Stomach (tissue), 9 donors: ENCODE results near the gene CGAS. TPM values are rescaled to one million over a fixed set of nuclear protein-coding genes. Genes with fewer than 3 reads are reported as not detected.
"Not testable (repeated sequence)": the region's sequence is repeated elsewhere in the genome, so short reads cannot be mapped to it uniquely, and the experiment has no call there.

Experiments
- DNase-seq, 2 donors: peaks; one replicate each; pipeline versions ENCODE4 v3.0.0 to v3.0.0-alpha.2; 2013 to 2019
- H3K27ac ChIP-seq, 5 donors: fragments of 200-600 bp in 4 of 5; sonication (generic) in 4 of 5; one replicate each; pipeline ENCODE4 v1.5.1; 2013 to 2019; ENCODE audit warnings: mild to moderate bottlenecking in 1 of 5, moderate library complexity in 1 of 5
- H3K27me3 ChIP-seq, 3 donors: fragments of 200-600 bp; sonication (generic); one replicate each; pipeline ENCODE4 v1.5.1; 2017 to 2019; ENCODE audit warnings: mixed run types in 1 of 3
- H3K36me3 ChIP-seq, 4 donors: fragments of 200-600 bp; sonication (generic); 1 replicate in 3 of 4; 2 replicates in 1 of 4; pipeline ENCODE4 v1.5.1; 2016 to 2019
- H3K4me1 ChIP-seq, 4 donors: fragments of 200-600 bp; sonication (generic); one replicate each; pipeline ENCODE4 v1.5.1; 2016 to 2019
- H3K4me3 ChIP-seq, 4 donors: fragments of 200-600 bp; sonication (generic) in 3 of 4; one replicate each; pipeline ENCODE4 v1.5.1; 2016 to 2019; ENCODE audit warnings: mild to moderate bottlenecking in 1 of 4
- H3K9me3 ChIP-seq, 4 donors: fragments of 200-600 bp; sonication (generic); one replicate each; pipeline ENCODE4 v1.5.1; 2016 to 2019
- EP300 ChIP-seq: sonication (generic); formaldehyde crosslinking; IDR thresholded peaks from one replicate; pipeline ENCODE4 v1.6.1; 2017; ENCODE audit warnings: antibody characterized with exemption
- POLR2A ChIP-seq, 4 donors: fragments of 450-650 bp; IDR thresholded peaks; one replicate each; pipeline ENCODE4 v1.6.1; 2016; ENCODE audit warnings: antibody characterized with exemption in 4 of 4, control low read depth in 2 of 4, mild to moderate bottlenecking in 1 of 4, moderate library complexity in 1 of 4
- POLR2AphosphoS5 ChIP-seq, 3 donors: sonication (generic); formaldehyde crosslinking; IDR thresholded peaks; one replicate each; pipeline ENCODE4 v1.6.1; 2016; ENCODE audit warnings: antibody characterized with exemption in 3 of 3
- WGBS, 5 donors: extraction: QIAGEN DNeasy Blood & Tissue Kit in 3 of 5; methylation state at CpG; one replicate each; pipeline versions ENCODE4 v1.1.5 to v1.1.7; 2013 to 2018; 5-methylcytosine and 5-hydroxymethylcytosine counted together
- intact Hi-C: fragments of 100-400 bp; cut with DNase I; formaldehyde crosslinking; loops from one replicate; pipeline ENCODE4 v1.15.1; 2023; ENCODE audit warnings: low total_unique reads
- polyA plus RNA-seq, 3 donors: library from polyadenylated mRNA; stranded (reverse); fragments of 200-250 nt; gene quantifications; one replicate each; pipeline ENCODE4 v1.2.3, GENCODE V29; 2013
- total RNA-seq, 5 donors: library from RNA; depleted of rRNA; stranded (reverse); fragments of >200 nt; gene quantifications; one replicate each; pipeline versions ENCODE4 v1.1.0 to v1.2.3, GENCODE V29; 2014 to 2016
- TF ChIP-seq, protein P1 (sequence below), 7 experiments: fragments of 450-650 bp in 4 of 7; fragments of 200-600 bp in 3 of 7; sonication (generic) in 3 of 7; IDR thresholded peaks; one replicate each; pipeline ENCODE4 v1.5.1; 2016 to 2019; ENCODE audit warnings: antibody characterized with exemption in 7 of 7, control low read depth in 2 of 7, mild to moderate bottlenecking in 1 of 7
- donor health status: healthy with polysubstance abuse.
- donor health status: Bipolar disorder and iron deficiency.
- donor health status: healthy.

The CGAS gene
- total and polyA plus RNA-seq, 8 donors: 1.7 to 8.1 (median 3.5) TPM; not detected in 1

DNA sequence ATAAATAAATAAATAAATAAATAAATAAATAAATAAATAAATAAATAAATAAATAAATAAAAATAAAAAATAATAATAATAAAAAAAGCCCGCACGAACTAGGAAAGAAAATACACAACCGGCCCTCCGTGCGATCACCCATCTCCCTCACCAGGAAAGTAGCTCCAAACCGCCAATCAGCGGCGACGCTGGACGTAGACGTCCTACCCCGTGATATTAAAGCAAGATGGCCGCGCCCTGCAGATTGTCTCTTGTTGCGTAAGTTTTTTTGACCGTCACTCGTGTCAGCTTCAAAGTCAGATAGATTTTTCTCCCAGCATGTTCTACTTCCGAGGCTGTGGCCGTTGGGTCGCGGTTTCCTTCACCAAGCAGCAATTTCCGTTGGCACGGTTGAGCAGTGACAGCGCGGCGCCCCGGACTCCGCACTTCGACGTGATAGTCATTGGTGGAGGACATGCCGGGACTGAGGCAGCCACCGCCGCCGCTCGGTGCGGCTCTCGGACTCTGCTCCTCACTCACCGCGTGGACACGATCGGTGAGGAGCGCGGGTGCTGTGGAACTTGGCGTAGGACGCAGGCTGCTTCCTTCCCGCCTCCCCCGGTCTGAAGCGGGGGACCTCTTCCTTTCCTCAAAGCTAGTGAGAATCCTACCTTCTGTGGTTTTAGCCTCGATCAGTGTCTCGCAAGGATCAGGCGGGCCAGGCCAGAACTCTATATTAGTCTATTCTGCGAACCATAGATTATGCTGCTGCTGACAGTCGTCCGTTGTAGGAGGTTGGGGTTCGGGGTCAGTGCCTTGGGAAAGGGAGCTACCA is 9.6 kb upstream of the CGAS start, which contains the start of gene MTO1:
Gene MTO1 (plus strand): TSS at position 201 of the 814 bp plus-strand sequence. CDS start 118 bp downstream, at position 319.
- WGBS, 5 donors: 0 to 1% (median 0%) methylated on average over 34 to 55 of the region's 55 CpGs
- TF ChIP-seq EP300 (no peak), POLR2A (IDR thresholded peaks at IDR 0.05) (no peak), POLR2AphosphoS5 (IDR thresholded peaks at IDR 0.05) (peak; percentile 77 to 88 (median 82))
- TF ChIP-seq, protein P1, sequence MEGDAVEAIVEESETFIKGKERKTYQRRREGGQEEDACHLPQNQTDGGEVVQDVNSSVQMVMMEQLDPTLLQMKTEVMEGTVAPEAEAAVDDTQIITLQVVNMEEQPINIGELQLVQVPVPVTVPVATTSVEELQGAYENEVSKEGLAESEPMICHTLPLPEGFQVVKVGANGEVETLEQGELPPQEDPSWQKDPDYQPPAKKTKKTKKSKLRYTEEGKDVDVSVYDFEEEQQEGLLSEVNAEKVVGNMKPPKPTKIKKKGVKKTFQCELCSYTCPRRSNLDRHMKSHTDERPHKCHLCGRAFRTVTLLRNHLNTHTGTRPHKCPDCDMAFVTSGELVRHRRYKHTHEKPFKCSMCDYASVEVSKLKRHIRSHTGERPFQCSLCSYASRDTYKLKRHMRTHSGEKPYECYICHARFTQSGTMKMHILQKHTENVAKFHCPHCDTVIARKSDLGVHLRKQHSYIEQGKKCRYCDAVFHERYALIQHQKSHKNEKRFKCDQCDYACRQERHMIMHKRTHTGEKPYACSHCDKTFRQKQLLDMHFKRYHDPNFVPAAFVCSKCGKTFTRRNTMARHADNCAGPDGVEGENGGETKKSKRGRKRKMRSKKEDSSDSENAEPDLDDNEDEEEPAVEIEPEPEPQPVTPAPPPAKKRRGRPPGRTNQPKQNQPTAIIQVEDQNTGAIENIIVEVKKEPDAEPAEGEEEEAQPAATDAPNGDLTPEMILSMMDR (IDR thresholded peaks at IDR 0.05): no peak
- Histone ChIP-seq H3K36me3 (peaks cover 5 to 20% (median 15%) of the 10 kb centered on the region in 4 donors), H3K4me3 (peak within 1 kb of the TSS; percentile 60 to 92 (median 80)), H3K9me3 (no peaks in the 10 kb centered on the region), H3K27ac (peak within 1 kb of the TSS; percentile 86 to 98 (median 92)), H3K27me3 (no peaks in the 10 kb centered on the region), H3K4me1 (peaks cover 16 to 46% (median 25%) of the 10 kb centered on the region in 4 donors)
- intact Hi-C loops: no loop called here
- DNase-seq: peak; percentile 91 to 96

DNA sequence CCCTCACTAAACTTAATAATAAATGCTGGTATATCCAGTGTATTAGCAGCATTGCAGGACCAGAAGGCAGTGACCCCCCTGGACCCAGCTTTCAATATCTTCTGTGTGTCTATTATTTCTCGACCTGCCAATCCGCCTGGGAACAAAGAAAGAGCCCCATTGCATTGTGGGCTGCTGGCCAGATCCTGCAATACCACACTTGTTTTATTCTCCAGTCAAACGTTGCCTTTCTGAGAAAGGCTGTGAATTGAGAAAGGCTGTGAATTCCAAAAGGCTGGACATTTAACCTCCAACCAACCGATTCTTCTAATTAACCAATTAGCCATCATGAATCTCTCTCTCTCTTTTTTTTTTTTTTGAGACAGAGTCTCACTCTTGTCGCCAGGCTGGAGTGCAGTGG is 8.0 kb upstream of the CGAS start:
- intact Hi-C loops: no loop called here
- 45 to 61% (median 52%) methylated on average over 5 of the region's 5 CpGs for WGBS, 5 donors

DNA sequence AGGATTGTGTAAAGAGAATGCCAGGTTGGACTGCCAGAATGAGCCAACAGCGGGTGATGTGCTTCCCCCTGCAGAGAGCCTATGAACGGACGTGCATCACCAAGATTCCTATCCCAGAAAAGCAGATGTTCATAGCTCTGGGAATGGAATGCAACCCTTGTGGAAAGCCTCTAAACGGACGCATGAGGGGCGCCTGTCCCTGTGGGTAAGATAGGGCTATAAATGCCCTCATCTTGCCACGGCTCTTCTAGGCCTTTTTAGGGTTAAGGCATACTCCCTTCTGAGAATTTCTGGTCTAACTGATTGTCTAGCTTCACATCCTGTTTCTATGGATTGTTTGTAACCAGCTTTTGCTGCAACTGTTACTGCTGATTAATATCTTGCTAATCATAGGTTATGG is 7.4 kb upstream of the CGAS start:
- 70 to 91% (median 82%) methylated on average over 6 to 7 of the region's 7 CpGs for WGBS, 5 donors
- H3K27ac ChIP-seq, H3K27me3 ChIP-seq, H3K9me3 ChIP-seq, DNase-seq, intact Hi-C loops, H3K36me3 ChIP-seq, H3K4me3 ChIP-seq: not testable (repeated sequence)
- peaks cover 16 to 34% (median 25%) of the 10 kb centered on the region in 4 donors for H3K4me1 ChIP-seq

More for the DNA sequence above, 8.0 kb upstream of the CGAS start:
- TF ChIP-seq EP300: no peak
- no peak for TF ChIP-seq POLR2AphosphoS5 (IDR thresholded peaks at IDR 0.05)
- no peak for TF ChIP-seq POLR2A (IDR thresholded peaks at IDR 0.05)
- TF ChIP-seq, protein P1 (IDR thresholded peaks at IDR 0.05): no peak
- H3K4me3 ChIP-seq: no peak overlapping the region
- peak in 1 of 2 donors; percentile 26 for DNase-seq
- H3K27me3 ChIP-seq: no peaks in the 10 kb centered on the region
- no peaks in the 10 kb centered on the region for H3K9me3 ChIP-seq
- no peak overlapping the region for H3K27ac ChIP-seq
- H3K4me1 ChIP-seq: peaks cover 16 to 38% (median 25%) of the 10 kb centered on the region in 4 donors
- peaks cover 0 to 8% (median 5%) of the 10 kb centered on the region in 4 donors for H3K36me3 ChIP-seq

DNA sequence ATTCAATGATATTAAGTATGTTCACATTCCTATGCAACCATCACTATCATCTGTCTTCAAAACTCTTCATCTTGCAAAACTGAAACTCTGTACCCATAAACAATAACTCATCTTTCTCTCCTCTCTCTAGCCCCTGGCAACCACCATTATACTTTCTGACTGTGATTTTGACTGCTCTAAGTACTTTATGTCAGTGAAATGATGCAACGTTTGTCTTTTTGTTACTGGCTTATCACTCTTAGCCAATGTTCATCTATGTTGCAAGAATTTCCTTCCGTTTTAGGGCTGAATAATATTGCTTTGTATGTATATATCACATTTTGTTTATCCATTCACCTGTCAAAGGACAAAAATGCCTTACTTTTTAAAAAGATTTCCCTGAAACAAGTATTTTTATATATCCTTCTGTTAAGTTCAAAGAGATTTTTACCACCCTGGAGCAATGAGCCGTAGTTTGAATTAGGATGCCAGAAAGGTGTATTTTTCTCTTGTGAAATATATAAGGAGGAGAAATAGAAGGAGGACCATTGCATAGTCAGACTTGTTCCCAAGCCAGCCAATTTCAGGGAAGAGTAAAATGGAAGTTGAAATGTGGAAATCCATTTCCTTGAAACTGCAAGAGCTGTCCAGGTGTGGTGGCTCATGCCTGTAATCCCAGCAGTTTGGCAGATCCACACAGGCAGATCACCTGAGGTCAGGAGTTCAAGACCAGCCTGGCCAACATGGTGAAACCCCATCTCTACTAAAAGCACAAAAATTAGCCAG is 4.0 kb upstream of the CGAS start:
- 53 to 62% (median 58%) methylated on average over 3 of the region's 3 CpGs for WGBS, 5 donors
- no peaks in the 10 kb centered on the region for H3K36me3 ChIP-seq
- H3K27ac ChIP-seq: peak overlapping the region in 1 of 5 donors; percentile 6
- H3K27me3 ChIP-seq: no peaks in the 10 kb centered on the region
- intact Hi-C loops: no loop called here
- TF ChIP-seq EP300 (no peak), POLR2AphosphoS5 (IDR thresholded peaks at IDR 0.05) (no peak), POLR2A (IDR thresholded peaks at IDR 0.05) (no peak)
- TF ChIP-seq, protein P1 (IDR thresholded peaks at IDR 0.05): no peak
- no peak for DNase-seq
- H3K9me3 ChIP-seq: no peaks in the 10 kb centered on the region
- no peak overlapping the region for H3K4me3 ChIP-seq
- peaks cover 0 to 24% (median 11%) of the 10 kb centered on the region in 4 donors for H3K4me1 ChIP-seq
